NCI-H748 treated with DMSO at 0.1 percent for 48 hours (cell line): ENCODE measurements around the gene CCDC78.

Source experiments
- DNase-seq: peaks from one replicate; lab custom pipeline; 2025; lab: John Stamatoyannopoulos, UW

CCDC78 gene

GRCh38 chr16:677316-678190 lies 48.7 kb downstream of the CCDC78 start:
- no peak for DNase-seq

GRCh38 chr16:676913-677312 lies 49.3 kb downstream of the CCDC78 start:
- DNase-seq = peak; percentile 27

DNA sequence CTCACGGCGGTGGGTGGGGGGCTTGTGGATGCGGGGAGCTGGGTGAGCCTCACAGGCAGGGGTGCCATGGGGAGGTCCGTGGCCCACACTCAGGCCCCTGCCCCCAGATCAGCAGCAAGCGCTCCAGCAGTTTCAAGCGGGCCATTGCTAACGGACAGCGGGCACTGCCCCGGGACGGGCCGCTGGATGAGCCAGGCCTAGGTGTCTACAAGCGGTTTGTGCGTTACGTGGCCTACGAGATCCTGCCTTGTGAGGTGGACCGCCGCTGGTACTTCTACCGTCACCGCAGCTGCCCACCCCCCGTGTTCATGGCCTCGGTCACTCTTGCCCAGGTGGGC lies 49.7 kb downstream of the CCDC78 start:
- DNase-seq = no peak

GRCh38 chr16:675884-676564 lies 50.2 kb downstream of the CCDC78 start:
- DNase-seq = no peak

DNA sequence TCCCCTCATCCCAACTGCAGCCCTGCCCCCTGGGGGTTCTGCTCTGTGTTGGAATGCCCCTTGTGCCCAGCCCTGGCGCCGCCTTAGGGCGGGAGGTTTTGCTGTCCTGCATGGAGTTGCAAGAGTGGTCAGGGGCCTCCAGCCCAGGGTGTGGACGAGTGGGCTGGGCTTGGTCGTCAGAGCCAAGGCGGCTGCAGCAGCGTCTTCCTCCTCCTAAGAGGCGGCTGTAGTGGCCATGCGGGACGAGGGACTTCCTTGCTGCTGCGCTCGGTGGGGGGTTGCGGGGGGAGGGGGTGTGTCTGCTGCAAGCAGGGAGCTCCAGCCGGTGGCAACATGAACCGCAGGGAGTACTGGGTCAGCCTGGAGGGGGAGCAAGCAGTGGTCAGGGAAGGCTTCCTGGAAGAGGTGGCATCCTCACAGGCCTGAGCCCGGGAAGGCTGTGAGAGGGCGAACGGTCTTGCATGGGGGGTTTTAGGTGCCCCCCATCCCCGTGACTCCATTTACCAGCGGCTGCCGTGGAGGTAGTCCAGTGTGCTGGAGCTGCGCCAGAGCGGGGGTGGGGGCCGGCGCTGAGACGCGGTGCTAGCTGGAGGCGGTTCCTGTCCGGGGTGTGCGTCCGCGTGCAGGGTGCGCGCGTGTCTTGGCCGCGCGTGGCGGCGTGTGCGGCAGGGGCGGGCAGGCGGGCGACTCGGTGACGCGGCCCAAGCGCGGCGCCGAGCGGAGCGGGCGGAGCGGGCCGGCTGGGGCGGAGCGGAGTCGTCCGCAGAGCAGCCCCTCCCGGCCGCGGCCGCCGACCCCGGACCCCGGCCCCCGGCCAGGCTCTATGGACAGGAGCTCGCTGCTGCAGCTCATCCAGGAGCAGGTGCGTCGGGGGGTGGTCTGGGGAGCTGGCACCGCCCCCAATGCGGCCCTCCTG lies 51.0 kb downstream of the CCDC78 start, which contains the start of gene RHBDL1:
TSS of gene RHBDL1 (plus strand) at position 704 of the 916 bp plus-strand sequence. CDS start at position 824, 120 bp downstream.
- no peak for DNase-seq

GRCh38 chr16:674214-674881 lies 51.9 kb downstream of the CCDC78 start:
- DNase-seq = no peak

DNA sequence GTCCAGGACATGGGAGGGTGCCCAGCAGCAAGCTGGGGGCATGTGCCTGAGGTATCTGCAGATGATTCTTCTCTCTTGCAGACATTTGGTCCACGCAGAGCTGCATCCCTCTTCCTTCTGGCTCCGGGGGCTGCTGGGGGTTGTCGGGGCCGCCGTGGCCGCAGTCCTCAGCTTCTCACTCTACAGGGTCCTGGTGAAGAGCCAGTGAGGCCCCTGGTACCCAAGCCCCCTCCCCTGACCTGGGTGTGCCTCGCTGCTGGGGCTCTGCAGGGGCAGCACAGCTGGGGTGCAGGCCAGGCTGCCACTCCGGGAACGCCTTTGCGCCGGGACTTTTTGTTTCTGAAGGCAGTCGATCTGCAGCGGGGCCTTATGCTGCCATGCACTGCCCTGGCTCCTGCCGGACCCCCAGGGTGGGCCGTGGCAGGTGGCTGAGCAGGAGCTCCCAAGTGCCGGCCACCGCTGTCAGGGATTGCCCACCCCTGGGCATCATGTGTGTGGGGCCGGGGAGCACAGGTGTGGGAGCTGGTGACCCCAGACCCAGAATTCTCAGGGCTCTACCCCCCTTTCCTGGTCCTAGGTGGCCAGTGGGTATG lies 52.7 kb downstream of the CCDC78 start:
- no peak for DNase-seq

GRCh38 chr16:672851-673250 lies 53.4 kb downstream of the CCDC78 start:
- no peak for DNase-seq
